ENCODE measurements around the gene LEF1. TPM values are rescaled to one million over a fixed set of nuclear protein-coding genes. Genes with fewer than 3 reads are reported as not detected.

The LEF1 gene
- total and polyA plus RNA-seq, 2 donors (not counting 1 experiment from before 2014, with no cell fraction given) = 2.4 to 5.1 TPM

- Histone ChIP-seq H3K9me3 (ENCODE audit: control extremely low read depth in 1 of 3, control insufficient read depth in 2 of 3, insufficient read depth in 1 of 3, low read length in 2 of 3) (no peaks in the 10 kb centered on the region), H3K36me3 (replicated peaks in 1 of 2; ENCODE audit: control extremely low read depth in 1 of 2, control insufficient read depth in 1 of 2, extremely low read depth in 1 of 2, insufficient read depth in 2 of 2, low read length in 1 of 2) (no peaks in the 10 kb centered on the region), H3K27ac (ENCODE audit: low read length in 2 of 2) (no peak overlapping the region), H3K4me3 (ENCODE audit: control extremely low read depth in 1 of 5, extremely low read depth in 1 of 5, insufficient read depth in 1 of 5, low read depth in 2 of 5, low read length in 4 of 5) (no peak overlapping the region), H4K20me1 (ENCODE audit: control insufficient read depth, insufficient read depth, low read length, poor library complexity, severe bottlenecking) (no peaks in the 10 kb centered on the region), H3K4me2 (replicated peaks; ENCODE audit: low read depth, low read length, poor library complexity, severe bottlenecking) (no peak overlapping the region), H3K79me2 (ENCODE audit: control insufficient read depth, insufficient read depth, low read length) (no peaks in the 10 kb centered on the region), H3K27me3 (replicated peaks in 1 of 4; ENCODE audit: control extremely low read depth in 1 of 4, control insufficient read depth in 3 of 4, insufficient read depth in 4 of 4, low read length in 3 of 4) (no peaks in the 10 kb centered on the region), H3K9ac (ENCODE audit: low read length) (no peak overlapping the region), H3K4me1 (ENCODE audit: control insufficient read depth in 2 of 2, insufficient read depth in 2 of 2, low read length in 2 of 2) (peaks cover 5 to 8% of the 10 kb centered on the region in 2 donors), H2AFZ (ENCODE audit: insufficient read depth, low read depth, low read length, poor library complexity, severe bottlenecking) (no peak overlapping the region)
- ATAC-seq (ENCODE audit: low read depth) (no peak), DNase-seq (no peak)
- 100% methylated on average over 4 of the region's 6 CpGs for WGBS (ENCODE audit: insufficient coverage)
- peaks cover 2% of the 10 kb centered on the region for H3K27me3 Mint-ChIP-seq
- intact Hi-C loops (cut with micrococcal nuclease) = no loop called here
- H3K9me3 Mint-ChIP-seq (ENCODE audit: insufficient read depth) = no peaks in the 10 kb centered on the region
- CTCF ChIA-PET = no interaction called here
- POLR2A ChIA-PET = no interaction called here
- H3K4me3 Mint-ChIP-seq = no peak overlapping the region
- no peak overlapping the region for H3K27ac Mint-ChIP-seq
- peaks cover 8% of the 10 kb centered on the region for H3K4me1 Mint-ChIP-seq
- TF ChIP-seq EZH2 (IDR thresholded peaks at IDR 0.05; ENCODE audit: borderline replicate concordance, insufficient read depth, low read depth, low read length, poor library complexity, severe bottlenecking) = no peak
- TF ChIP-seq CTCF (IDR thresholded peaks at IDR 0.05) = no peak
Measured at GRCh38 chr4:108107729-108108382, 60.9 kb downstream of the LEF1 start.

DNA sequence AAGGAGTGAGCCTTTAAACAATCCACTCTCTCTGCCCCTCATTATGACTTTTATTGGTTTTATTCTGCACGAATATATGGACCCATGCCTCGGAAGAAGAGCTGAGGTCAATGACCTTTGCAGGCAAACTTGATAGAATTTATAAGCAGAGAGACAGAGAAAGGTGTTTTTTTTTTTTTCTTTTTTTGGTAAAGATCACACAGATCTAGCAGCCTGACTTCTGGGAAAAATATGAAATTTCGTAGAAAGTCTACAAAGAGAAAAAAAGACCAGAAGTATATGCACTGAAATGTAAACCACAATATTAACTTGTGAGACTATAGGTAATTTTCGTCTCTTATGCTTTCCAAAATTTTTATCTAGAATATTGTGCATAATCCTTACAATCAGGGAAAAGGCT, 61.6 kb downstream of the LEF1 start:
- TF ChIP-seq EZH2 (IDR thresholded peaks at IDR 0.05; ENCODE audit: borderline replicate concordance, insufficient read depth, low read depth, low read length, poor library complexity, severe bottlenecking) (no peak), CTCF (IDR thresholded peaks at IDR 0.05) (no peak)
- DNase-seq = no peak
- no peaks in the 10 kb centered on the region for H3K79me2 ChIP-seq (ENCODE audit: control insufficient read depth, insufficient read depth, low read length)
- 80% methylated on average over 1 of the region's 4 CpGs for WGBS (ENCODE audit: insufficient coverage)
- no peak overlapping the region for H3K27ac ChIP-seq (ENCODE audit: low read length in 2 of 2)
- H3K4me2 ChIP-seq (replicated peaks; ENCODE audit: low read depth, low read length, poor library complexity, severe bottlenecking) = no peak overlapping the region
- H3K4me3 Mint-ChIP-seq = no peak overlapping the region
- intact Hi-C loops (cut with micrococcal nuclease) = no loop called here
- H3K27me3 Mint-ChIP-seq = no peaks in the 10 kb centered on the region
- no peaks in the 10 kb centered on the region for H3K9me3 ChIP-seq (ENCODE audit: control extremely low read depth in 1 of 3, control insufficient read depth in 2 of 3, insufficient read depth in 1 of 3, low read length in 2 of 3)
- H3K9ac ChIP-seq (ENCODE audit: low read length) = no peak overlapping the region
- H3K4me1 ChIP-seq (ENCODE audit: control insufficient read depth in 2 of 2, insufficient read depth in 2 of 2, low read length in 2 of 2) = peaks cover 4 to 8% of the 10 kb centered on the region in 2 donors
- no peaks in the 10 kb centered on the region for H4K20me1 ChIP-seq (ENCODE audit: control insufficient read depth, insufficient read depth, low read length, poor library complexity, severe bottlenecking)
- peaks cover 7% of the 10 kb centered on the region for H3K4me1 Mint-ChIP-seq
- no peaks in the 10 kb centered on the region for H3K36me3 ChIP-seq (replicated peaks in 1 of 2; ENCODE audit: control extremely low read depth in 1 of 2, control insufficient read depth in 1 of 2, extremely low read depth in 1 of 2, insufficient read depth in 2 of 2, low read length in 1 of 2)
- no peaks in the 10 kb centered on the region for H3K9me3 Mint-ChIP-seq (ENCODE audit: insufficient read depth)
- H3K27me3 ChIP-seq (replicated peaks in 1 of 4; ENCODE audit: control extremely low read depth in 1 of 4, control insufficient read depth in 3 of 4, insufficient read depth in 4 of 4, low read length in 3 of 4) = no peaks in the 10 kb centered on the region
- POLR2A ChIA-PET = no interaction called here
- no peak for ATAC-seq (ENCODE audit: low read depth)
- H2AFZ ChIP-seq (ENCODE audit: insufficient read depth, low read depth, low read length, poor library complexity, severe bottlenecking) = no peak overlapping the region
- CTCF ChIA-PET = interaction anchor here (0.7 kb wide), 1 partner anchor 45 kb away, joined by 3 read pairs; no protein-coding TSS in a partner anchor
- no peak overlapping the region for H3K4me3 ChIP-seq (ENCODE audit: control extremely low read depth in 1 of 5, extremely low read depth in 1 of 5, insufficient read depth in 1 of 5, low read depth in 2 of 5, low read length in 4 of 5)
- H3K27ac Mint-ChIP-seq = no peak overlapping the region

All from B cell (primary cell).